ENCODE measurements around the gene IL9. TPM values are rescaled to one million over a fixed set of nuclear protein-coding genes. Genes with fewer than 3 reads are reported as not detected.
A peak's percentile ranks its signal among the peaks of the same experiment; 100 is the strongest.

The IL9 gene
- total and polyA plus RNA-seq, 2 experiments from 2014 or later, result not detected

- TF ChIP-seq, protein P1, sequence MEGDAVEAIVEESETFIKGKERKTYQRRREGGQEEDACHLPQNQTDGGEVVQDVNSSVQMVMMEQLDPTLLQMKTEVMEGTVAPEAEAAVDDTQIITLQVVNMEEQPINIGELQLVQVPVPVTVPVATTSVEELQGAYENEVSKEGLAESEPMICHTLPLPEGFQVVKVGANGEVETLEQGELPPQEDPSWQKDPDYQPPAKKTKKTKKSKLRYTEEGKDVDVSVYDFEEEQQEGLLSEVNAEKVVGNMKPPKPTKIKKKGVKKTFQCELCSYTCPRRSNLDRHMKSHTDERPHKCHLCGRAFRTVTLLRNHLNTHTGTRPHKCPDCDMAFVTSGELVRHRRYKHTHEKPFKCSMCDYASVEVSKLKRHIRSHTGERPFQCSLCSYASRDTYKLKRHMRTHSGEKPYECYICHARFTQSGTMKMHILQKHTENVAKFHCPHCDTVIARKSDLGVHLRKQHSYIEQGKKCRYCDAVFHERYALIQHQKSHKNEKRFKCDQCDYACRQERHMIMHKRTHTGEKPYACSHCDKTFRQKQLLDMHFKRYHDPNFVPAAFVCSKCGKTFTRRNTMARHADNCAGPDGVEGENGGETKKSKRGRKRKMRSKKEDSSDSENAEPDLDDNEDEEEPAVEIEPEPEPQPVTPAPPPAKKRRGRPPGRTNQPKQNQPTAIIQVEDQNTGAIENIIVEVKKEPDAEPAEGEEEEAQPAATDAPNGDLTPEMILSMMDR (IDR thresholded peaks at IDR 0.05; ENCODE audit: poor library complexity), result no peak
- no peak for TF ChIP-seq EZH2 (IDR thresholded peaks at IDR 0.05; ENCODE audit: borderline replicate concordance)
- TF ChIP-seq EZH2phosphoT487 (IDR thresholded peaks at IDR 0.05; ENCODE audit: low read depth, severe bottlenecking, unreplicated experiment), result no peak
- Histone ChIP-seq H3K27ac (peak overlapping the region; percentile 72), H2AFZ (no peak overlapping the region), H3K27me3 (no peaks in the 10 kb centered on the region), H4K20me1 (ENCODE audit: insufficient read depth, poor library complexity, severe bottlenecking) (no peaks in the 10 kb centered on the region), H3K4me1 (ENCODE audit: insufficient read depth) (no peaks in the 10 kb centered on the region), H3K9me2 (replicated peaks; ENCODE audit: insufficient read depth) (no peaks in the 10 kb centered on the region), H3K4me3 (no peak overlapping the region), H3K9me3 (ENCODE audit: low read depth) (no peaks in the 10 kb centered on the region), H3K79me2 (no peaks in the 10 kb centered on the region), H3K36me3 (replicated peaks; ENCODE audit: insufficient read depth, low read depth) (no peaks in the 10 kb centered on the region), H3K4me2 (peak overlapping the region; percentile 17)
- DNase-seq (ENCODE audit: low spot score), result peak; percentile 28
- WGBS (ENCODE audit: low lambda C conversion rate, missing lambda C conversion rate), result 63% methylated on average over 2 of the region's 2 CpGs
Measured at GRCh38 chr5:135869276-135869675, 26.4 kb downstream of the IL9 start.

DNA sequence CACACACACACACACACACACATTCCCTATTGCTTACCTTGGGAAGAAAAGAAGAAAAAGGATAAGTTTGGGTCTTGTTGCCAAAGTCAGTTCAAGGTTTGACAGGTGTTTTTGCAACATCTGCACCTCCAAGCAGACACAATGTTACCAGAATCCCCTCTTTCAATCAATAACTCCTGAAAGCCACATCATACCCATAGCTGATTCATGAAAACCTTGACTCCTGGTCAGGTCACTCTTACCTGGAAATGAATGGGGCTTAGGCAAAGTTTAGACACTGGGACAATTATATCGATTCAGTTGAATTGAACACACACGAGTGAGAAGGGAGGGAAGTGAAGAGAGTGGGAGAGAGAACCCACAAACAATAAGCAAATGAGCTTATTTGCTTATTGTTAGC, 27.0 kb downstream of the IL9 start:
- no peak for TF ChIP-seq EZH2phosphoT487 (IDR thresholded peaks at IDR 0.05; ENCODE audit: low read depth, severe bottlenecking, unreplicated experiment)
- TF ChIP-seq, protein P1 (IDR thresholded peaks at IDR 0.05; ENCODE audit: poor library complexity), result no peak
- TF ChIP-seq EZH2 (IDR thresholded peaks at IDR 0.05; ENCODE audit: borderline replicate concordance), result no peak
- WGBS (ENCODE audit: low lambda C conversion rate, missing lambda C conversion rate), result 81% methylated on average over 2 of the region's 2 CpGs

DNA sequence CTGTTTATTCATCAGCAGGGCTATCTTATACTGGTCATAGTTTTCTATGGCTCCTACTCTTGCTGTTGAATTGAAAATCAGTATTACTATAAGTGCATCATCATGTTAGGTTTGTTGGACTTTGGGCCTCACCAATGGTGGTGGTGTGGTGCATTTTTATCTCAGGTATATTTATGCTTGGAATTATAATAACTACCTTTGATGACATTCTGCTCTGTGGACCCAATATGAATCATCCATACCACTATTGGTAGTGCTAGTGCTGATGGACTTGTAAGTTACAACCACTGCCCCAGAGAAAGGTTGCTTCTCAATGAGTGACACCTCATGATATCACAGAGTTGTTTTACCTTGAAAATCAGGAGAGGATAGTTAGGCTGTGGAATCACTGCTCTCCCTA, 28.0 kb downstream of the IL9 start:
- H3K4me1 ChIP-seq (ENCODE audit: insufficient read depth), result no peaks in the 10 kb centered on the region
- no peak overlapping the region for H3K4me3 ChIP-seq
- H3K4me2 ChIP-seq, result no peak overlapping the region
- DNase-seq (ENCODE audit: low spot score), result no peak
- H2AFZ ChIP-seq, result no peak overlapping the region
- TF ChIP-seq EZH2phosphoT487 (IDR thresholded peaks at IDR 0.05; ENCODE audit: low read depth, severe bottlenecking, unreplicated experiment) (no peak), EZH2 (IDR thresholded peaks at IDR 0.05; ENCODE audit: borderline replicate concordance) (no peak)
- TF ChIP-seq, protein P1 (IDR thresholded peaks at IDR 0.05; ENCODE audit: poor library complexity), result no peak
- H4K20me1 ChIP-seq (ENCODE audit: insufficient read depth, poor library complexity, severe bottlenecking), result no peaks in the 10 kb centered on the region
- no peaks in the 10 kb centered on the region for H3K9me2 ChIP-seq (replicated peaks; ENCODE audit: insufficient read depth)
- H3K27ac ChIP-seq, result no peak overlapping the region
- H3K9me3 ChIP-seq (ENCODE audit: low read depth), result no peaks in the 10 kb centered on the region
- H3K27me3 ChIP-seq, result no peaks in the 10 kb centered on the region
- no peaks in the 10 kb centered on the region for H3K36me3 ChIP-seq (replicated peaks; ENCODE audit: insufficient read depth, low read depth)
- no peaks in the 10 kb centered on the region for H3K79me2 ChIP-seq

More for the DNA sequence above, 27.0 kb downstream of the IL9 start:
- Histone ChIP-seq H3K27me3 (no peaks in the 10 kb centered on the region), H3K9me3 (ENCODE audit: low read depth) (no peaks in the 10 kb centered on the region), H3K4me1 (ENCODE audit: insufficient read depth) (no peaks in the 10 kb centered on the region), H3K4me3 (no peak overlapping the region), H3K9me2 (replicated peaks; ENCODE audit: insufficient read depth) (no peaks in the 10 kb centered on the region), H3K79me2 (no peaks in the 10 kb centered on the region), H4K20me1 (ENCODE audit: insufficient read depth, poor library complexity, severe bottlenecking) (no peaks in the 10 kb centered on the region), H2AFZ (no peak overlapping the region), H3K4me2 (no peak overlapping the region), H3K36me3 (replicated peaks; ENCODE audit: insufficient read depth, low read depth) (no peaks in the 10 kb centered on the region), H3K27ac (no peak overlapping the region)
- DNase-seq (ENCODE audit: low spot score), result no peak

GRCh38 chr5:135866016-135866415, 29.6 kb downstream of the IL9 start:
- Histone ChIP-seq H3K79me2 (no peaks in the 10 kb centered on the region), H3K36me3 (replicated peaks; ENCODE audit: insufficient read depth, low read depth) (no peaks in the 10 kb centered on the region), H2AFZ (no peak overlapping the region), H3K9me2 (replicated peaks; ENCODE audit: insufficient read depth) (no peaks in the 10 kb centered on the region), H3K4me2 (no peak overlapping the region), H3K27ac (no peak overlapping the region), H3K9me3 (ENCODE audit: low read depth) (no peaks in the 10 kb centered on the region), H3K4me1 (ENCODE audit: insufficient read depth) (no peaks in the 10 kb centered on the region), H3K27me3 (no peaks in the 10 kb centered on the region), H4K20me1 (ENCODE audit: insufficient read depth, poor library complexity, severe bottlenecking) (no peaks in the 10 kb centered on the region), H3K4me3 (no peak overlapping the region)
- 95% methylated on average over 2 of the region's 2 CpGs for WGBS (ENCODE audit: low lambda C conversion rate, missing lambda C conversion rate)
- no peak for DNase-seq (ENCODE audit: low spot score)
- TF ChIP-seq, protein P1 (IDR thresholded peaks at IDR 0.05; ENCODE audit: poor library complexity), result no peak
- TF ChIP-seq EZH2 (IDR thresholded peaks at IDR 0.05; ENCODE audit: borderline replicate concordance) (no peak), EZH2phosphoT487 (IDR thresholded peaks at IDR 0.05; ENCODE audit: low read depth, severe bottlenecking, unreplicated experiment) (no peak)

Data from hepatocyte (in vitro differentiated cells).